ENCODE measurements around the gene DDX31. TPM values are rescaled to one million over a fixed set of nuclear protein-coding genes. Genes with fewer than 3 reads are reported as not detected.
"Not testable (repeated sequence)": the region's sequence is repeated elsewhere in the genome, so short reads cannot be mapped to it uniquely, and the experiment has no call there.

DDX31 gene
- total and polyA plus RNA-seq, 4 experiments from 2014 or later = 3.4 to 21.1 (median 13.6) TPM

DNA sequence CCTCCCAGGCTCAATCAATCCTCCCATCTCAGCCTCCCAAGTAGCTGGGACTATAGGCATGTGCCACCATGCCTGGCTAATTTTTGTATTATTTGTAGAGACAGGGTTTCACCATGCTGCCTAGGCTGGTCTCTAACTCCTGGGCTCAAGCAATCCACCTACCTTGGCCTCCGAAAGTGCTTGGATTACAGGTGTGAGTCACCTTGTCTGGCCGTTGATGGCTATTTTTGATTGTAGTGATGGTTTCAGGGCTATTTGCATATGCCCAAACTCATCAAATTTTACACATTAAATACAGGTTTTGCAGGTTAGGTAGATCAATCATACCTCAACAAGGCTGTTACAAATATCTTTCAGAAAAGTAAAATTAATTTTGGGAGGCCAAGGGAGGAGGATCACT, 101.0 kb downstream of the DDX31 start:
- H3K36me3 Mint-ChIP-seq; H3K27ac Mint-ChIP-seq; H3K4me3 Mint-ChIP-seq; H3K36me3 ChIP-seq (ENCODE audit: insufficient read depth, low read length); H3K27ac ChIP-seq (ENCODE audit: low read depth, low read length); H3K9me3 Mint-ChIP-seq; POLR2A ChIA-PET (ENCODE audit: partially characterized antibody); CTCF ChIA-PET (ENCODE audit: partially characterized antibody); H3K4me3 ChIP-seq (ENCODE audit: low read length in 2 of 2); DNase-seq; H3K4me1 Mint-ChIP-seq; H3K4me1 ChIP-seq (ENCODE audit: insufficient read depth, low read length); intact Hi-C loops (cut with micrococcal nuclease); H3K27me3 ChIP-seq (ENCODE audit: insufficient read depth, low read length); H3K9me3 ChIP-seq (ENCODE audit: control insufficient read depth in 1 of 2, low read length in 2 of 2): not testable (repeated sequence)
- H3K27me3 Mint-ChIP-seq = peaks cover 5 to 14% of the 10 kb centered on the region in 2 donors

DNA sequence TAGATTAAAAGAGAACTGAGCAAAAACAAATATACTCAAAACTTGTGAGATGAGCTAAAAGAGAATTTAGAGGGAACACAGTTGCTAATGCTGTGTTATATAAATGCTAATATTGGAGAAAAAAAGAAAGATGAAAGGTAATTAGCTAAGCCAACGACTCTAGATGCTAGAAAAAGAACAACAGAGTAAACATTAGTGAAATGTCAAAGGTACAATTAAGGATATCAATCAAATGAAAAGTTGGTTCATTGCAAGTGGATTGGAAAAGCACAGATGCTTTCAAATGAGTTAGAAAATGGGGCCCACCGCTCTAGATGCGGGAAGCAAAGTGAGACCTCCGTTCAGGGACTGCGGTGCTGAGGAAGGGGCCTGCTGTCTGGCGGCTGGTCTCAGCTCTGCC, 105.3 kb downstream of the DDX31 start:
- H3K27me3 ChIP-seq (ENCODE audit: insufficient read depth, low read length) = no peaks in the 10 kb centered on the region
- CTCF ChIA-PET (ENCODE audit: partially characterized antibody) = no interaction called here
- intact Hi-C loops (cut with micrococcal nuclease) = no loop called here
- no peaks in the 10 kb centered on the region for H3K9me3 ChIP-seq (ENCODE audit: control insufficient read depth in 1 of 2, low read length in 2 of 2)
- H3K27ac ChIP-seq (ENCODE audit: low read depth, low read length) = no peak overlapping the region
- H3K4me1 Mint-ChIP-seq = no peaks in the 10 kb centered on the region
- POLR2A ChIA-PET (ENCODE audit: partially characterized antibody) = no interaction called here
- H3K36me3 ChIP-seq (ENCODE audit: insufficient read depth, low read length) = no peaks in the 10 kb centered on the region
- no peaks in the 10 kb centered on the region for H3K4me1 ChIP-seq (ENCODE audit: insufficient read depth, low read length)
- no peak for DNase-seq
- no peak overlapping the region for H3K27ac Mint-ChIP-seq
- H3K27me3 Mint-ChIP-seq = peaks cover 15 to 20% of the 10 kb centered on the region in 2 donors
- peaks cover 0 to 9% of the 10 kb centered on the region in 2 donors for H3K36me3 Mint-ChIP-seq
- H3K4me3 Mint-ChIP-seq = no peak overlapping the region
- no peak overlapping the region for H3K4me3 ChIP-seq (ENCODE audit: low read length in 2 of 2)
- peaks cover 0 to 6% (median 2%) of the 10 kb centered on the region in 8 donors for H3K9me3 Mint-ChIP-seq

DNA sequence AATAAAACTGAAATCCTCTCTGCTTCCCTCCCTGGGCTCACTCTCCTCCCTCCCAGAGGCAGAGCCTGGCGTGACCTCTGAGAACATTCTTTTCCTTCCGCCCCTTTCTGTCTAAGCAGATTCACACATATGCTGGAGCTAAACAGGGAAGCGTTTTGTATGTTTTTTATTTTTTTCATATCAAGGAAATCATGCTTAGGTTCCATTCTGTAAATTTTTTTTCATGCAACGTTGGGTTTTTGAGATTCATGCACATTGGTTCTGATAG, 107.5 kb downstream of the DDX31 start:
- no peak overlapping the region for H3K4me3 Mint-ChIP-seq
- peaks cover 0 to 7% of the 10 kb centered on the region in 2 donors for H3K36me3 Mint-ChIP-seq
- DNase-seq = no peak
- Histone ChIP-seq H3K9me3 (ENCODE audit: control insufficient read depth in 1 of 2, low read length in 2 of 2) (no peaks in the 10 kb centered on the region), H3K27me3 (ENCODE audit: insufficient read depth, low read length) (no peaks in the 10 kb centered on the region), H3K4me1 (ENCODE audit: insufficient read depth, low read length) (no peaks in the 10 kb centered on the region), H3K4me3 (ENCODE audit: low read length in 2 of 2) (no peak overlapping the region), H3K36me3 (ENCODE audit: insufficient read depth, low read length) (no peaks in the 10 kb centered on the region), H3K27ac (ENCODE audit: low read depth, low read length) (no peak overlapping the region)
- intact Hi-C loops (cut with micrococcal nuclease) = no loop called here
- no peak overlapping the region for H3K27ac Mint-ChIP-seq
- H3K9me3 Mint-ChIP-seq = peaks cover 0 to 10% (median 5%) of the 10 kb centered on the region in 8 donors
- H3K27me3 Mint-ChIP-seq = peaks cover 16 to 26% of the 10 kb centered on the region in 2 donors
- ChIA-PET CTCF (ENCODE audit: partially characterized antibody) (no interaction called here), POLR2A (ENCODE audit: partially characterized antibody) (no interaction called here)
- no peaks in the 10 kb centered on the region for H3K4me1 Mint-ChIP-seq

DNA sequence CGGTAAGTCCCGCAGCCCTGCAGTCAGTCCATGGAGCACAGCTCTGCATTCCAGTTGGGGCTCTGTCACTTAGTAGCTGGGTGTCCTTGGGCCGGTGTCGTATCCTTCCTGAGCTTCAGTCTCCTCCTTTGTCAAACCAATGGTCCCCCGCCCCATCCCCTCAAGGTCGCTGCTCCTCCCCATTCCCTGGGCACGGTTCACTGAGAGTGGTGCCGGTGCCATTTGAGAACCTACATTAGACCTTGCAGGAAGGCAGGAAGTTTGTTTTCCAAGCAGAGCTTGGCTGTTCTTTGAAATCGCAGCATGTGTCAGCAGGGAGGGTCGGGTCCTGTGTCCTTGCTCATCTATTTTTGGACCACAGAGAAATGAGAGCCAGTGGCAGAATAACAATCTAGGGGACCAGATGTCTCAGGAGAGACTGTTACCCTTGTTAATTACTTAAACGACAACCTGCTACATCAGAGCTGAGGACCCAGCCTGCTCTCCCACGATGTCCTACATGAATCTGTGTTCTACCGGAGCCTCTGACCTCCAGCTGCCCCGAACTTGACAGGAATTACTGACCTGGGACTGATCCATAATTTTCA, 109.1 kb downstream of the DDX31 start:
- Histone ChIP-seq H3K9me3 (ENCODE audit: control insufficient read depth in 1 of 2, low read length in 2 of 2) (no peaks in the 10 kb centered on the region), H3K36me3 (ENCODE audit: insufficient read depth, low read length) (no peaks in the 10 kb centered on the region), H3K27ac (ENCODE audit: low read depth, low read length) (no peak overlapping the region), H3K4me3 (ENCODE audit: low read length in 2 of 2) (no peak overlapping the region), H3K4me1 (ENCODE audit: insufficient read depth, low read length) (no peaks in the 10 kb centered on the region), H3K27me3 (ENCODE audit: insufficient read depth, low read length) (no peaks in the 10 kb centered on the region)
- POLR2A ChIA-PET (ENCODE audit: partially characterized antibody) = no interaction called here
- H3K36me3 Mint-ChIP-seq = peaks cover 0 to 4% of the 10 kb centered on the region in 2 donors
- H3K9me3 Mint-ChIP-seq = peaks cover 0 to 10% (median 5%) of the 10 kb centered on the region in 8 donors
- no peak overlapping the region for H3K27ac Mint-ChIP-seq
- CTCF ChIA-PET (ENCODE audit: partially characterized antibody) = interaction anchor here (1.3 kb wide), 1 partner anchor 53 kb away, joined by 3 read pairs; no protein-coding TSS in a partner anchor
- H3K4me3 Mint-ChIP-seq = no peak overlapping the region
- intact Hi-C loops (cut with micrococcal nuclease) = no loop called here
- peaks cover 20 to 27% of the 10 kb centered on the region in 2 donors for H3K27me3 Mint-ChIP-seq
- no peak for DNase-seq
- H3K4me1 Mint-ChIP-seq = no peaks in the 10 kb centered on the region

DNA sequence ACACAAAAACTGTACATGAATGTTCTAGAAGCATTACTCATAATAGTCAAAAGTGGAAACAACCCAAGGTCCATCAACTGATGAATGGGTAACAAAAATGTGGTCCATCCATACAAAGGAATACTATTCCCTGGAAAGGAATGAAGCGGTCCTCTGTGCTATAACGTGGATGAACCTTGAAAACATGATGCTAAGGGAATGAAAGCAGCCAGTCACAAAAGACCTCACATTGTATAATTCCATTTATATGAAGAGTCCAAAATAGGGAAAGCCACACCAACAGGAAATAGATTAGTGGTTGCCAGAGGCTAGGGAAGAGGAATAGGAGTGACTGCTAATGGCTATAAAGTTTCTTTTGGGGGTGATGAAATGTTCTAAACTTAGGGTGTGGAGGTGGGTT, 110.1 kb downstream of the DDX31 start:
- no peak overlapping the region for H3K4me3 ChIP-seq (ENCODE audit: low read length in 2 of 2)
- Mint-ChIP-seq H3K27ac (no peak overlapping the region), H3K4me3 (no peak overlapping the region), H3K9me3 (peaks cover 0 to 10% (median 5%) of the 10 kb centered on the region in 8 donors), H3K36me3 (peaks cover 0 to 4% of the 10 kb centered on the region in 2 donors), H3K4me1 (no peaks in the 10 kb centered on the region), H3K27me3 (peaks cover 24 to 36% of the 10 kb centered on the region in 2 donors)
- no peaks in the 10 kb centered on the region for H3K27me3 ChIP-seq (ENCODE audit: insufficient read depth, low read length)
- POLR2A ChIA-PET (ENCODE audit: partially characterized antibody) = no interaction called here
- H3K4me1 ChIP-seq (ENCODE audit: insufficient read depth, low read length) = no peaks in the 10 kb centered on the region
- CTCF ChIA-PET (ENCODE audit: partially characterized antibody) = no interaction called here
- H3K9me3 ChIP-seq (ENCODE audit: control insufficient read depth in 1 of 2, low read length in 2 of 2) = no peaks in the 10 kb centered on the region
- H3K27ac ChIP-seq (ENCODE audit: low read depth, low read length) = no peak overlapping the region
- no peaks in the 10 kb centered on the region for H3K36me3 ChIP-seq (ENCODE audit: insufficient read depth, low read length)
- no peak for DNase-seq
- intact Hi-C loops (cut with micrococcal nuclease) = no loop called here

DNA sequence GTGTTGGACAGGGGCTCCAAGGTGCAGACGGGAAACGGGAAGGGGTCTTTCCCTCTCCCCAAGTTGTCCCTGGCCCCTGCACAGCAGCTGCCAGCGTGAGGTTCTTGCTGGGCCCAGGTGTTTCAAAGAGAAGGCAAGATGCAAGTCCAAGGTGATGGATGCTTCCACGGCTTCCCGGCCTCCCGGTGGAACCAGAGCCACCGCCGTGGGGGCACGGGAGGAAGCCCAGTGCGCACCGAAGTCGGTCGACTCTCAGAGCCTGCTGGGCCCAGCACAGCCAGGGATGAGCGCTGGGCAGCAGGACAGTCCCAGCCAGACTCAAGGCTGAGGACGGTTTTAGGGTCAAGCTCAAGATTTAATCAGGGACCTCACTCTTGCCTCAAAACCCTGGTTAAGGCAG, 112.6 kb downstream of the DDX31 start:
- Histone ChIP-seq H3K4me3 (ENCODE audit: low read length in 2 of 2) (no peak overlapping the region), H3K4me1 (ENCODE audit: insufficient read depth, low read length) (no peaks in the 10 kb centered on the region), H3K36me3 (ENCODE audit: insufficient read depth, low read length) (no peaks in the 10 kb centered on the region), H3K9me3 (ENCODE audit: control insufficient read depth in 1 of 2, low read length in 2 of 2) (no peaks in the 10 kb centered on the region), H3K27me3 (ENCODE audit: insufficient read depth, low read length) (no peaks in the 10 kb centered on the region), H3K27ac (ENCODE audit: low read depth, low read length) (no peak overlapping the region)
- Mint-ChIP-seq H3K36me3 (peaks cover 0 to 4% of the 10 kb centered on the region in 2 donors), H3K4me3 (no peak overlapping the region), H3K27me3 (peaks cover 20 to 34% of the 10 kb centered on the region in 2 donors), H3K27ac (no peak overlapping the region), H3K9me3 (peaks cover 0 to 10% (median 5%) of the 10 kb centered on the region in 8 donors), H3K4me1 (no peaks in the 10 kb centered on the region)
- ChIA-PET CTCF (ENCODE audit: partially characterized antibody) (no interaction called here), POLR2A (ENCODE audit: partially characterized antibody) (no interaction called here)
- DNase-seq = no peak
- intact Hi-C loops (cut with micrococcal nuclease) = no loop called here

DNA sequence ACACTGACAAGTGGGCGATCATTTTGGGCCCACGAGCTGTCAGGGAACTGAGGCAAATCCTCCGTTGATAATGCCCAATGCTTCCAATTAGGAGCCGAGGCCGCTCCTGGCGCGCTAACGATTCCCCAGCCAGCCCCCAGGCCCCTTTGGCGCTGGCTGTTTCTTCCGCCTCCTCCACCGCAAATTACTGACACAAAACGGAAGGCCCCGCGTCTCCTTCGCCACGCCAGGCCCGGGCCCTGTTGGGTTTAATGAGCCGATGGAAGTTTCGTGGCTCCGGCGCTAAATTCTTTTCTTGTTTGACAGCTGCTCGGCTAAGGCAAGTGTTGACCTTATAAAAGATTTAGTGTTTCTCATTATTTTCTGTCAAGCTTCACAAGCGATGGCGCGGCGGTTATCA, 113.1 kb downstream of the DDX31 start:
- Histone ChIP-seq H3K36me3 (ENCODE audit: insufficient read depth, low read length) (no peaks in the 10 kb centered on the region), H3K9me3 (ENCODE audit: control insufficient read depth in 1 of 2, low read length in 2 of 2) (no peaks in the 10 kb centered on the region), H3K27me3 (ENCODE audit: insufficient read depth, low read length) (no peaks in the 10 kb centered on the region), H3K4me3 (ENCODE audit: low read length in 2 of 2) (no peak overlapping the region), H3K27ac (ENCODE audit: low read depth, low read length) (no peak overlapping the region), H3K4me1 (ENCODE audit: insufficient read depth, low read length) (no peaks in the 10 kb centered on the region)
- no peak overlapping the region for H3K4me3 Mint-ChIP-seq
- no peaks in the 10 kb centered on the region for H3K4me1 Mint-ChIP-seq
- CTCF ChIA-PET (ENCODE audit: partially characterized antibody) = no interaction called here
- no peak for DNase-seq
- intact Hi-C loops (cut with micrococcal nuclease) = no loop called here
- H3K9me3 Mint-ChIP-seq = peaks cover 0 to 10% (median 5%) of the 10 kb centered on the region in 8 donors
- peaks cover 19 to 34% of the 10 kb centered on the region in 2 donors for H3K27me3 Mint-ChIP-seq
- POLR2A ChIA-PET (ENCODE audit: partially characterized antibody) = no interaction called here
- H3K27ac Mint-ChIP-seq = no peak overlapping the region
- peaks cover 0 to 4% of the 10 kb centered on the region in 2 donors for H3K36me3 Mint-ChIP-seq

DNA sequence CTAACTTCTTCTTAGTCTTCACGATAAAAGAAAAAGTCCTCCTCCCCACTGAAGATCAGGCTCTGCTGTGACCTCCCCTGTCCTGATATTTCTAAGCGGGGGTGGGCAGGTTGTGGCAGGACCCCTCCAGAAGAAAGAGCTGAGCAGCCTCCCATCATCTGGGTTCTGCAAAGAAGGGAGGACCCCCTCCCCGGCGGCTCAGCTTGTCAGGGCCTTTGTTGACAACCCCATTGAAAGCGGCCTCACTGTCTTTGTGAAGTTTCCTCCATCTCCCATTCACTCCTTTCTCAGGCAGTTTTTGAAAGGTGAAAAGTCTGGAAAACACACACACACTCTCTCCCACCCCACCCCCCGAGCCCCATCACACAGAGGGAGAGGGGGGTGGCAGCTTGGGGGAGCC, 113.5 kb downstream of the DDX31 start:
- H3K4me3 ChIP-seq (ENCODE audit: low read length in 2 of 2) = no peak overlapping the region
- no peak overlapping the region for H3K27ac ChIP-seq (ENCODE audit: low read depth, low read length)
- no peaks in the 10 kb centered on the region for H3K9me3 ChIP-seq (ENCODE audit: control insufficient read depth in 1 of 2, low read length in 2 of 2)
- peaks cover 22 to 34% of the 10 kb centered on the region in 2 donors for H3K27me3 Mint-ChIP-seq
- POLR2A ChIA-PET (ENCODE audit: partially characterized antibody) = no interaction called here
- peaks cover 0 to 4% of the 10 kb centered on the region in 2 donors for H3K36me3 Mint-ChIP-seq
- no peaks in the 10 kb centered on the region for H3K4me1 Mint-ChIP-seq
- intact Hi-C loops (cut with micrococcal nuclease) = no loop called here
- H3K9me3 Mint-ChIP-seq = peaks cover 0 to 10% (median 5%) of the 10 kb centered on the region in 8 donors
- CTCF ChIA-PET (ENCODE audit: partially characterized antibody) = no interaction called here
- DNase-seq = no peak
- no peaks in the 10 kb centered on the region for H3K4me1 ChIP-seq (ENCODE audit: insufficient read depth, low read length)
- H3K27ac Mint-ChIP-seq = no peak overlapping the region
- H3K36me3 ChIP-seq (ENCODE audit: insufficient read depth, low read length) = no peaks in the 10 kb centered on the region
- no peak overlapping the region for H3K4me3 Mint-ChIP-seq
- H3K27me3 ChIP-seq (ENCODE audit: insufficient read depth, low read length) = no peaks in the 10 kb centered on the region

Data from CD4-positive, alpha-beta memory T cell (primary cell).